Progenitor cell of endocrine pancreas (in vitro differentiated cells): ENCODE measurements around the gene SMAD6. TPM values are rescaled to one million over a fixed set of nuclear protein-coding genes. Genes with fewer than 3 reads are reported as not detected.

Source experiments
- DNase-seq: peaks from one replicate; pipeline ENCODE4 v3.0.0; 2021; ENCODE audit warnings: low spot score; ENCODE audit not compliant: unreplicated experiment
- H3K27ac Mint-ChIP-seq: 2 replicates; pipeline ENCODE4 v1.8.0; 2021; ENCODE audit warnings: mild to moderate bottlenecking, moderate library complexity, mixed read lengths
- H3K27me3 Mint-ChIP-seq: 2 replicates; pipeline ENCODE4 v1.8.0; 2021; ENCODE audit warnings: mixed read lengths
- H3K36me3 Mint-ChIP-seq: 2 replicates; pipeline ENCODE4 v1.8.0; 2022; ENCODE audit warnings: mixed read lengths; ENCODE audit not compliant: insufficient read depth
- H3K4me1 Mint-ChIP-seq: 2 replicates; pipeline ENCODE4 v1.8.0; 2021; ENCODE audit warnings: low read depth, mixed read lengths
- H3K4me3 Mint-ChIP-seq: 2 replicates; pipeline ENCODE4 v1.8.0; 2021; ENCODE audit warnings: low read depth, mild to moderate bottlenecking, moderate library complexity, mixed read lengths
- H3K9me3 Mint-ChIP-seq: 2 replicates; pipeline ENCODE4 v1.8.0; 2021; ENCODE audit warnings: low read depth, mixed read lengths
- total RNA-seq: library from RNA; stranded (reverse); gene quantifications from 2 replicates; pipeline ENCODE4 v1.2.1, GENCODE V29; 2021
- TF ChIP-seq, protein P1 (sequence below): fragments of 200-600 bp; sonication (generic); IDR thresholded peaks from one replicate; pipeline ENCODE4 v1.5.0; 2021; ENCODE audit warnings: antibody characterized with exemption, mild to moderate bottlenecking; ENCODE audit not compliant: unreplicated experiment

Gene SMAD6
- total RNA-seq, 1 donor from 2014 or later: 38.9 TPM

DNA sequence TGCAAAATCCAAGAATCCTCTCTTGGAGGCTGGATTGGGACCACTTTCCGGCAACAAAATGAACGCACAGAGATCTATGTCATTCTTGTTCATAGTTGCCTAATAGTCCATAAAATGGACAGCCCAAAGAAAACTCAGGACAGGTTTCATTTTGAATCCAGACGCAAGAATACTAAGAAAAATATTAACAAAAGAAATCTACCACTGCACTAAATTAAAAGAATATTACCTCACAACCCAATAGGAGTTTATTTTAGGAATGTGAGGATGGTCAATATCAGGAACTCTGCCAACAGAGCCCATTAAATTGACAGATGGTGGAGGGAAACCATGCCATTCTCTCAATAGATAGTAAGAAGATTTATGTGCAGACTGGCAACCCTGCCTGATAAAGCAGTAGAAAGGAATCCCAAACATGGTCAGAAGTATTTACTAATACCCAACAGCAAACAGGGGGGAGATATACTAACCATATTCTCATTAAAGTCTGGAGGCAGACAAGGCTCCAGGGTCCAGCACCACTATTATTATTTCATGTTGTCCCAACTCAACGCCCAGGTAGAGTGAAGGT lies 127.6 kb downstream of the SMAD6 start:
- H3K4me3 Mint-ChIP-seq: no peak overlapping the region
- H3K27me3 Mint-ChIP-seq: peaks cover 4% of the 10 kb centered on the region
- H3K4me1 Mint-ChIP-seq: peaks cover 17% of the 10 kb centered on the region
- no peak for DNase-seq
- H3K36me3 Mint-ChIP-seq: no peaks in the 10 kb centered on the region
- TF ChIP-seq, protein P1, sequence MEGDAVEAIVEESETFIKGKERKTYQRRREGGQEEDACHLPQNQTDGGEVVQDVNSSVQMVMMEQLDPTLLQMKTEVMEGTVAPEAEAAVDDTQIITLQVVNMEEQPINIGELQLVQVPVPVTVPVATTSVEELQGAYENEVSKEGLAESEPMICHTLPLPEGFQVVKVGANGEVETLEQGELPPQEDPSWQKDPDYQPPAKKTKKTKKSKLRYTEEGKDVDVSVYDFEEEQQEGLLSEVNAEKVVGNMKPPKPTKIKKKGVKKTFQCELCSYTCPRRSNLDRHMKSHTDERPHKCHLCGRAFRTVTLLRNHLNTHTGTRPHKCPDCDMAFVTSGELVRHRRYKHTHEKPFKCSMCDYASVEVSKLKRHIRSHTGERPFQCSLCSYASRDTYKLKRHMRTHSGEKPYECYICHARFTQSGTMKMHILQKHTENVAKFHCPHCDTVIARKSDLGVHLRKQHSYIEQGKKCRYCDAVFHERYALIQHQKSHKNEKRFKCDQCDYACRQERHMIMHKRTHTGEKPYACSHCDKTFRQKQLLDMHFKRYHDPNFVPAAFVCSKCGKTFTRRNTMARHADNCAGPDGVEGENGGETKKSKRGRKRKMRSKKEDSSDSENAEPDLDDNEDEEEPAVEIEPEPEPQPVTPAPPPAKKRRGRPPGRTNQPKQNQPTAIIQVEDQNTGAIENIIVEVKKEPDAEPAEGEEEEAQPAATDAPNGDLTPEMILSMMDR: no peak
- no peak overlapping the region for H3K27ac Mint-ChIP-seq
- H3K9me3 Mint-ChIP-seq: no peaks in the 10 kb centered on the region

- Mint-ChIP-seq H3K36me3 (no peaks in the 10 kb centered on the region), H3K9me3 (no peaks in the 10 kb centered on the region), H3K27me3 (peaks cover 4% of the 10 kb centered on the region), H3K27ac (peak overlapping the region; percentile 82), H3K4me1 (peaks cover 21% of the 10 kb centered on the region), H3K4me3 (no peak overlapping the region)
- DNase-seq: no peak
- TF ChIP-seq, protein P1: no peak
Observed at GRCh38 chr15:66830358-66830757, 128.3 kb downstream of the SMAD6 start.

DNA sequence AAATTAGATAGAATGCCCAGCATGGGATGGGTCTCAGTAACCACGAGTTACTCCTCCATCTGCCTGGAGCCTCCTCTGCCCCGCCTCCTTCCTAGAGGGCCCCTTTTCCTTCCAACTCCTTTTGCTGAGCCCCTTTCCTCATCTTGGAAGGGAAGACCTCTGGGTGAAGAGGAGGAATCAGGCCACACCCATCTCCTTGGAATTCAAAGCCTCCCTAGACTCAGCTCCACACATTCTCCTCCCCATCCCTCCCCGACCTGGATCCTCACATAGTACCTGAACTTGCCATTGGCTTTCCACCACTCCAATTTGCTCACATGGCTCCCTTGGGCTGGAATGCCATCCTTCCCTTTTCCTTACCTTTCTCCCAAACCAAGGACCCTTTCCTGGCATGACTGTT lies 128.8 kb downstream of the SMAD6 start:
- no peaks in the 10 kb centered on the region for H3K9me3 Mint-ChIP-seq
- no peak overlapping the region for H3K4me3 Mint-ChIP-seq
- no peak for DNase-seq
- peaks cover 21% of the 10 kb centered on the region for H3K4me1 Mint-ChIP-seq
- TF ChIP-seq, protein P1: no peak
- no peaks in the 10 kb centered on the region for H3K36me3 Mint-ChIP-seq
- H3K27me3 Mint-ChIP-seq: peaks cover 4% of the 10 kb centered on the region
- H3K27ac Mint-ChIP-seq: no peak overlapping the region

DNA sequence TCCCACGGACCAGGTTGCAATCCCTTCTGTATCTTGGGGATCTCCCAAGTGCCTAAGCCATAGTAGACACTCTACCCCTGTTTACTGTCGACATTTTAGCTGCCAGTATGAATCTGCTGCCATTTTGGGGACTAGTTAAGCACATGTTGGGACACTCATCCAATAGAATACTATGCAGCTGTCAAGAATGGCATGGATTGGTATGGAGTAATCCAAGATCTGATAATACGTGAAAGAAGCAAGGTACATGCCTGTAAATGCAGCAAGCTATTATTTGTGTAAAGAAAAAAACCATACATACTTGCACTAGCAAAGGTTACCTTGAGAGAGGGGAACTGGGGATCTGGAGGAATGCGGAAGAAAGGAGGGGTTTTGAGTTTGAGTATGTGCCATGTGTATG lies 129.3 kb downstream of the SMAD6 start:
- Mint-ChIP-seq H3K9me3 (no peaks in the 10 kb centered on the region), H3K27me3 (peaks cover 3% of the 10 kb centered on the region), H3K4me1 (peaks cover 21% of the 10 kb centered on the region), H3K36me3 (no peaks in the 10 kb centered on the region), H3K27ac (no peak overlapping the region), H3K4me3 (no peak overlapping the region)
- no peak for DNase-seq
- TF ChIP-seq, protein P1: no peak

DNA sequence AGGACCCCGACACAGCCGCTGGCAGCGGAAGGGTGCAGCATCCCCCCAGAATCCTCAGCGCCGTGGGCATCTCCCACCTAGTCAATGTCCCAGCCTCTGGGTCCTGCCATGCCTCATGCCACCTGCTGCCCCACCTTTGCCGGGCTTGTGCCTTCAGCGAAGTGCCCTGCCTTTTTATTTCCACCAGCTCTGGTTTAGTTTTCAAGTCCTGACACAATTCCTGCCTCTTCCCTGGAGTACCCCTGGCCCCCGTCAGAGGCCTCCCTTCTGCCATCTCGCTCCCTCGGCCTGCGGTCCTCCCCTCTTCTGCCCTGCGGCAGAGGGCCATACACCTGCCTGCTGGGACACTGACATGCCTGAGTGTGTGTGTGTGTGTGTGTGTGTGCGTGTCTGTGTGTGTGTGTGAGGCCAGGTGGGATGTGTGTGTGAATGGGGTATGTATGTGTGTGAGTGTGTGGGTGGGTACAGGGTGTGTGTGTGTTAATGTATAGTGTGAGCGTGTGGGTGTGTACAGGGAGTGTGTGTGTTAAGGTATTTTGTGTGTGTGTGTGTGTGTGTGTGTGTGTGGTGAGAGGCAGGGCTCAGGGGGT lies 129.9 kb downstream of the SMAD6 start:
- Mint-ChIP-seq H3K27me3 (no peaks in the 10 kb centered on the region), H3K4me3 (no peak overlapping the region), H3K4me1 (peaks cover 19% of the 10 kb centered on the region), H3K36me3 (no peaks in the 10 kb centered on the region), H3K9me3 (no peaks in the 10 kb centered on the region), H3K27ac (peak overlapping the region; percentile 85)
- TF ChIP-seq, protein P1: no peak
- DNase-seq: no peak

Other genes starting within 250 kb of the SMAD6 start
- gene SNAPC5, start 204.5 kb upstream of the SMAD6 start, total RNA-seq: 25.2 and 25.9 TPM in 2 replicates
- 2,572 and 2,630 TPM in 2 replicates for gene RPL4, start 197.4 kb upstream of the SMAD6 start, total RNA-seq
- gene ZWILCH, start 196.9 kb upstream of the SMAD6 start, total RNA-seq: 22.5 and 23.3 TPM in 2 replicates
- gene LCTL, start 136.2 kb upstream of the SMAD6 start, total RNA-seq: 1.5 and 1.8 TPM in 2 replicates